CD4-positive, alpha-beta T cell (primary cell): ENCODE results near the gene HYDIN. TPM values are rescaled to one million over a fixed set of nuclear protein-coding genes. Genes with fewer than 3 reads are reported as not detected.

ENCODE experiments used
- ATAC-seq: fragments of 200-7000 bp; cut with Tn5 transposase; one replicate; pipeline ENCODE4 v1.10.0; 2022; ENCODE audit warnings: mild to moderate bottlenecking; ENCODE audit not compliant: poor library complexity
- CTCF ChIA-PET: fragments of 350-600 bp; sonication (Branson Sonifier 250); formaldehyde crosslinking; loops from one replicate; lab custom pipeline; 2021; ENCODE audit warnings: antibody characterized with exemption, inconsistent platforms; lab: Charles Lee
- POLR2A ChIA-PET: fragments of 350-600 bp; sonication (Branson Sonifier 250); formaldehyde crosslinking; loops from one replicate; lab custom pipeline; 2021; ENCODE audit warnings: antibody characterized with exemption, inconsistent platforms; lab: Charles Lee
- DNase-seq, 14 experiments: peaks; one replicate each; pipeline ENCODE4 v3.0.0-alpha.2; 2013 to 2020; ENCODE audit warnings: mixed read lengths in 2 of 14
- H3K27ac ChIP-seq, 2 donors: one replicate each; pipeline versions ENCODE4 v1.5.1 to v1.7.0; 2013; ENCODE audit warnings: low read length in 2 of 2, low read depth in 1 of 2, mild to moderate bottlenecking in 1 of 2
- H3K27me3 ChIP-seq, 2 experiments: 1 replicate in 1 of 2; 2 replicates in 1 of 2; pipeline versions ENCODE4 v1.6.1 to v1.7.0; 2013; ENCODE audit warnings: low read length in 2 of 2, control low read depth in 1 of 2, mild to moderate bottlenecking in 1 of 2, moderate library complexity in 1 of 2; ENCODE audit not compliant: insufficient read depth in 2 of 2, control insufficient read depth in 1 of 2
- H3K36me3 ChIP-seq: one replicate; pipeline ENCODE4 v1.6.1; 2013; ENCODE audit warnings: low read length, control low read depth; ENCODE audit not compliant: insufficient read depth
- H3K4me1 ChIP-seq: one replicate; pipeline ENCODE4 v1.6.1; 2013; ENCODE audit warnings: low read length, control low read depth; ENCODE audit not compliant: insufficient read depth
- H3K4me3 ChIP-seq: one replicate; pipeline ENCODE4 v1.5.1; 2013; ENCODE audit warnings: mild to moderate bottlenecking, low read length, moderate library complexity
- H3K9me3 ChIP-seq, 2 experiments: 1 replicate in 1 of 2; 2 replicates in 1 of 2; pipeline versions ENCODE4 v1.6.1 to v1.7.0; 2013; ENCODE audit warnings: low read length in 2 of 2, mild to moderate bottlenecking in 2 of 2, control low read depth in 1 of 2, moderate library complexity in 1 of 2; ENCODE audit not compliant: control insufficient read depth in 1 of 2, insufficient read depth in 1 of 2
- H3K27ac Mint-ChIP-seq: one replicate; pipeline ENCODE4 v1.8.0; 2020; ENCODE audit warnings: mixed read lengths
- H3K27me3 Mint-ChIP-seq: one replicate; pipeline ENCODE4 v1.8.0; 2021; ENCODE audit warnings: mixed read lengths
- H3K36me3 Mint-ChIP-seq: one replicate; pipeline ENCODE4 v1.8.0; 2021; ENCODE audit warnings: low read depth, mixed read lengths
- H3K4me1 Mint-ChIP-seq: one replicate; pipeline ENCODE4 v1.8.0; 2021; ENCODE audit warnings: low read depth, mixed read lengths
- H3K4me3 Mint-ChIP-seq: one replicate; pipeline ENCODE4 v1.8.0; 2020; ENCODE audit warnings: mild to moderate bottlenecking, mixed read lengths
- H3K9me3 Mint-ChIP-seq: one replicate; pipeline ENCODE4 v1.8.0; 2020; ENCODE audit warnings: mixed read lengths
- CTCF ChIP-seq: fragments of 200-600 bp; IDR thresholded peaks from one replicate; pipeline ENCODE4 v1.8.0; 2022; ENCODE audit warnings: antibody characterized with exemption, mild to moderate bottlenecking
- intact Hi-C, 2 experiments: fragments of 100-400 bp; cut with DNase I in 1 of 2; cut with micrococcal nuclease in 1 of 2; formaldehyde crosslinking; loops; one replicate each; pipeline versions ENCODE4 v1.15.1 to v1.9.0; 2023 to 2025; cut with DNase I, micrococcal nuclease
- total RNA-seq, 174 experiments: library from RNA in 2 of 174; stranded (reverse) in 2 of 174; gene quantifications; one replicate each; pipeline ENCODE4 v1.2.3 and lab custom pipeline; 2021 to 2026

The HYDIN gene
- total RNA-seq, 2 experiments from 2014 or later: not detected

- Histone ChIP-seq H3K27ac (no peak overlapping the region), H3K36me3 (no peaks in the 10 kb centered on the region), H3K4me3 (no peak overlapping the region), H3K4me1 (no peaks in the 10 kb centered on the region), H3K9me3 (no peaks in the 10 kb centered on the region), H3K27me3 (peaks cover 0 to 12% of the 10 kb centered on the region in 2 experiments)
- ChIA-PET CTCF (interaction anchor here (0.6 kb wide), 2 partner anchors 238 to 291 kb away, joined by 3 read pairs; no protein-coding TSS in a partner anchor), POLR2A (no interaction called here)
- DNase-seq: no peak
- H3K27me3 Mint-ChIP-seq: peaks cover 23% of the 10 kb centered on the region
- ATAC-seq: no peak
- H3K36me3 Mint-ChIP-seq: no peaks in the 10 kb centered on the region
- no peaks in the 10 kb centered on the region for H3K9me3 Mint-ChIP-seq
- intact Hi-C loops: no loop called here
- H3K4me3 Mint-ChIP-seq: no peak overlapping the region
- no peaks in the 10 kb centered on the region for H3K4me1 Mint-ChIP-seq
- no peak overlapping the region for H3K27ac Mint-ChIP-seq
- no peak for TF ChIP-seq CTCF
Measured at GRCh38 chr16:70808371-70808770, 422.2 kb downstream of the HYDIN start.

GRCh38 chr16:70805787-70806186, 424.7 kb downstream of the HYDIN start:
- H3K9me3 Mint-ChIP-seq: peaks cover 2% of the 10 kb centered on the region
- H3K4me3 Mint-ChIP-seq: no peak overlapping the region
- Histone ChIP-seq H3K9me3 (no peaks in the 10 kb centered on the region), H3K27ac (no peak overlapping the region), H3K4me1 (peaks cover 4% of the 10 kb centered on the region), H3K27me3 (peaks cover 0 to 12% of the 10 kb centered on the region in 2 experiments), H3K36me3 (no peaks in the 10 kb centered on the region), H3K4me3 (no peak overlapping the region)
- ATAC-seq (no peak), DNase-seq (no peak)
- H3K4me1 Mint-ChIP-seq: peaks cover 10% of the 10 kb centered on the region
- intact Hi-C loops: no loop called here
- H3K36me3 Mint-ChIP-seq: peaks cover 4% of the 10 kb centered on the region
- ChIA-PET POLR2A (no interaction called here), CTCF (no interaction called here)
- peaks cover 23% of the 10 kb centered on the region for H3K27me3 Mint-ChIP-seq
- no peak for TF ChIP-seq CTCF
- H3K27ac Mint-ChIP-seq: no peak overlapping the region

GRCh38 chr16:70805380-70805779, 425.1 kb downstream of the HYDIN start:
- H3K4me3 Mint-ChIP-seq: no peak overlapping the region
- peaks cover 7% of the 10 kb centered on the region for H3K36me3 Mint-ChIP-seq
- Histone ChIP-seq H3K9me3 (no peaks in the 10 kb centered on the region), H3K4me1 (peaks cover 7% of the 10 kb centered on the region), H3K27me3 (peaks cover 0 to 12% of the 10 kb centered on the region in 2 experiments), H3K27ac (no peak overlapping the region), H3K4me3 (no peak overlapping the region), H3K36me3 (no peaks in the 10 kb centered on the region)
- ChIA-PET POLR2A (no interaction called here), CTCF (no interaction called here)
- peaks cover 23% of the 10 kb centered on the region for H3K27me3 Mint-ChIP-seq
- intact Hi-C loops: no loop called here
- peaks cover 14% of the 10 kb centered on the region for H3K4me1 Mint-ChIP-seq
- no peak overlapping the region for H3K27ac Mint-ChIP-seq
- peaks cover 2% of the 10 kb centered on the region for H3K9me3 Mint-ChIP-seq
- DNase-seq (no peak), ATAC-seq (no peak)
- no peak for TF ChIP-seq CTCF
